Adipocyte (in vitro differentiated cells): Measurements from ENCODE around the gene AMELX.

Source experiments
- DNase-seq: peaks from one replicate; pipeline ENCODE4 v3.0.0-alpha.2; 2015; ENCODE audit warnings: low read depth
- H3K27me3 ChIP-seq: replicated peaks from 2 replicates; pipeline ENCODE4 v1.7.0; 2013; ENCODE audit warnings: mild to moderate bottlenecking, low read length, moderate library complexity; ENCODE audit not compliant: control insufficient read depth, insufficient read depth
- H3K36me3 ChIP-seq: 2 replicates; pipeline ENCODE4 v1.7.0; 2013; ENCODE audit warnings: low read length, mild to moderate bottlenecking, moderate library complexity; ENCODE audit not compliant: control insufficient read depth, insufficient read depth, severe bottlenecking
- H3K4me1 ChIP-seq: 2 replicates; pipeline ENCODE4 v1.7.0; 2013; ENCODE audit warnings: mild to moderate bottlenecking, low read length, moderate library complexity; ENCODE audit not compliant: control insufficient read depth, insufficient read depth
- H3K4me3 ChIP-seq: 2 replicates; pipeline ENCODE4 v1.7.0; 2013; ENCODE audit warnings: mild to moderate bottlenecking, low read length, moderate library complexity
- H3K9ac ChIP-seq: 2 replicates; pipeline ENCODE4 v1.7.0; 2013; ENCODE audit warnings: mild to moderate bottlenecking, low read length, moderate library complexity
- H3K9me3 ChIP-seq: 2 replicates; pipeline ENCODE4 v1.7.0; 2013; ENCODE audit warnings: mild to moderate bottlenecking, low read length, moderate library complexity; ENCODE audit not compliant: control insufficient read depth

AMELX gene

DNA sequence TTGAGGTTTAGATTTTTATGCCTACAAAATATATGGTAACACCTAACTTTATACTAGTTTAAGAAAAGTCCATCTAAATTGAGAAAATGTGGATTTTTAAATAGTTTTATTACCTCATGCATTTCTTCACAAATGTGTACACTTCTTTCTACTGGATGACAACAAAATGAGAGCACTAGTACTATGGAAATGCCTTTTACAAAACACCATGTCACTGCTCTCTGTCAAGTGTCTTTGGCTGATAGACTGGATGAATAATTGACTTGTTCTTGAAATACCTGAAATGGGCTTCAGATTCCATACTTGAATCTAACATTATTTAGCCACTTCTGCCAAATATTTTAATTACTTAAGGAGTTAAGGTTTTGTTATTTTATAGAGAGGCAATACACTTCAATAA is 49.5 kb downstream of the AMELX start:
- Histone ChIP-seq H3K9ac (no peak overlapping the region), H3K36me3 (no peaks in the 10 kb centered on the region), H3K9me3 (no peaks in the 10 kb centered on the region), H3K4me1 (peaks cover 12% of the 10 kb centered on the region), H3K27me3 (no peaks in the 10 kb centered on the region), H3K4me3 (no peak overlapping the region)
- DNase-seq = no peak

DNA sequence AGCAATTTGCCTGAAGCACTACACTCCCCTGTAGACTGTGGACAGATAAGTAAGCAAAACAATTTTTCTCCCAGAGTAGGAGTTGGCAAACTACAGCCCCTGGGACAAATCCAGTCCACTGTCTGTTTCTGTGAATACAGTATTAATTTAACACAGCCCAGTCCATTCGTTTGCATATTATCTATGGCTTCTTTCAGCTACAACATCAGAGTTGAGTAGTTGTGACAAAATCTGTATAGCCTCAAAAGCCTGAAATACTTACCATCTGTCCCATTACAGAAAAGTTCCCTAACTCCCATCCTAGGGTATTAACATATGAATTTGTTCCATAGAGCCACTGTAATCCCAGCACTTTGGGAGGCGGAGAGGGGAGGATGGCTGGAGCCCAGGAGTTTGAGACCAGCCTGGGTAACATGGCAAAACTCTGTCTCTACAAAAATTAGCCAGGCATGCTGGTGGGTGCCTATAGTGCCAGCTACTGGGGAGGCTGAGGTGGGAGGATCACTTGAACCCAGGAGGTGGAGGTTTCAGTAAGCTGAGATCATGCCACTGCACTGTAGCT is 53.0 kb downstream of the AMELX start:
- DNase-seq = peak; percentile 14
- H3K4me3 ChIP-seq = no peak overlapping the region
- no peaks in the 10 kb centered on the region for H3K27me3 ChIP-seq
- peaks cover 11% of the 10 kb centered on the region for H3K4me1 ChIP-seq
- H3K9ac ChIP-seq = no peak overlapping the region
- H3K9me3 ChIP-seq = no peaks in the 10 kb centered on the region
- H3K36me3 ChIP-seq = no peaks in the 10 kb centered on the region

DNA sequence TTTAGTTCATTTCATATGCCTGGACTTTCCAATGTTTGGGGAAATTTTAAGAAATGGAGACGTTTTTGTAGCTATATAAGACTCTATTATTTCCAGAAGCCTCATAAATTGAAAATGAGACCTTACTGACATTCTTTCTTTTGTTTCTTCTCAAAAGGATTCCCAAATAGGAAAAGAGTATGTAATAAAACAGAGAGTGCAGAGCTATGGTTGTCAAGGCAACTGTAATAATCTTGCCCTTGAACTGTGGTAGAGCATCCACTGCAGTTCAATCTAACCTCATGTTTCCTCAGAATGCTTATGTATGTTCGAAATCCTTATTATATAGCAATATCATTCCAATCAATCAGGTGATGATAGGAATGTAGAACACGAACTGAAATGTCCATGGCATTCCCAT is 54.1 kb downstream of the AMELX start:
- DNase-seq = no peak
- H3K36me3 ChIP-seq = no peaks in the 10 kb centered on the region

DNA sequence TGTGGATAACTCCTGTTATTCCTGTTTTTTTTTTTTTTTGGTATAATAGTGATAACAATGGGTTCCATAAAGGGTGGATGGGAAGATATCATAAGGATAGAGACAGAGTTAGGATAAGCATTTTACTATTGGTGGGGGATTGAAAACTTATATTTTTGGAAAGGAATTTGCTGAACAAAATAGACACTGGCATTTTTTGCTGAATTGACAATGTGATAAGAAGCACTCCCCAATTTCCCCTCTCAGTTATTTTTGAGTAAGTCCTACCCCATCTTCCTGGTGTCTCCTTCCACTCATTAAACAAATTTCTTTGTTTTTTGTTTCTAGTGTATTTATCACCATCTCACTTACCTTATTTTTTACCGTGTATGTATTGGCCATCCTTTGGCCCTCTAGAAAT is 55.8 kb downstream of the AMELX start:
- Histone ChIP-seq H3K36me3 (no peaks in the 10 kb centered on the region), H3K9ac (no peak overlapping the region), H3K27me3 (no peaks in the 10 kb centered on the region), H3K9me3 (no peaks in the 10 kb centered on the region), H3K4me1 (peaks cover 22% of the 10 kb centered on the region), H3K4me3 (no peak overlapping the region)
- DNase-seq = no peak

More for the DNA sequence above, 54.1 kb downstream of the AMELX start:
- Histone ChIP-seq H3K27me3 (no peaks in the 10 kb centered on the region), H3K9ac (no peak overlapping the region), H3K4me3 (no peak overlapping the region), H3K4me1 (peaks cover 12% of the 10 kb centered on the region), H3K9me3 (no peaks in the 10 kb centered on the region)

DNA sequence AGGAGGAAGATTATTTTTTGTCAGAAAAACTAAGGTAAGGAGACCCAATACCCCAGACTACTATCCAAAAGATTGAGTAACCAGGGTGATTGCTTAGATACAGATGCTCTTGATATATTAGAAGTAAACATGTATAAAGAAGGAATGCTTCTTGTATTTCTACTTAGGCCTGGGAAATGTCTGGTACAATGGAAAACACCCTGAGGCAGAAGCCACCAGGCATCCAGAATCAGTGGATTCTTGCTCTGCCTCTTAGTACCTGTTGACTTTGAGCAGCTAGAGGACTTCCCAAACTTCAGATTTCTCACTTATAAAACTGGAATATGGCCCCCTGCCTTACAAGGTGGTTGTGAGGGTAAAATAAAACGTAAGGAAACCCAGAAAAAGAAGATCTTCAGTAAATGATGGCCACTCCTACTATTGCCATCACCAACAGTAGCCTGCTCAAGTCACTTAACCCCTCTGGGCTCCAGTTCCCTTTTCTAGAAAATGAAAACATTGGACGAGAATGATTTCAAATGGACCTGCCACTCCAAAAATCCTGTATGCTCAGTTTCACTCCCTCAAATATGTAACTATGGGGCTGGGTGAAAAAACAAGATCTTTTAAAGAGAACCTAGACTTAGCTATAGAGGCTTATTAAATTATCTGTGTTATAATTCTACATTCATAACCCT is 56.6 kb downstream of the AMELX start:
- H3K4me1 ChIP-seq = peaks cover 22% of the 10 kb centered on the region
- H3K36me3 ChIP-seq = no peaks in the 10 kb centered on the region
- no peaks in the 10 kb centered on the region for H3K9me3 ChIP-seq
- peak overlapping the region; percentile 71 for H3K9ac ChIP-seq
- H3K27me3 ChIP-seq = no peaks in the 10 kb centered on the region
- peak overlapping the region; percentile 8 for H3K4me3 ChIP-seq
- DNase-seq = peak; percentile 38
